ENCODE measurements around the gene OR10A6. TPM values are rescaled to one million over a fixed set of nuclear protein-coding genes. Genes with fewer than 3 reads are reported as not detected.

OR10A6 gene
- polyA plus RNA-seq, 1 of the 3 experiments (the other 2 are of a cell fraction), result not detected

DNA sequence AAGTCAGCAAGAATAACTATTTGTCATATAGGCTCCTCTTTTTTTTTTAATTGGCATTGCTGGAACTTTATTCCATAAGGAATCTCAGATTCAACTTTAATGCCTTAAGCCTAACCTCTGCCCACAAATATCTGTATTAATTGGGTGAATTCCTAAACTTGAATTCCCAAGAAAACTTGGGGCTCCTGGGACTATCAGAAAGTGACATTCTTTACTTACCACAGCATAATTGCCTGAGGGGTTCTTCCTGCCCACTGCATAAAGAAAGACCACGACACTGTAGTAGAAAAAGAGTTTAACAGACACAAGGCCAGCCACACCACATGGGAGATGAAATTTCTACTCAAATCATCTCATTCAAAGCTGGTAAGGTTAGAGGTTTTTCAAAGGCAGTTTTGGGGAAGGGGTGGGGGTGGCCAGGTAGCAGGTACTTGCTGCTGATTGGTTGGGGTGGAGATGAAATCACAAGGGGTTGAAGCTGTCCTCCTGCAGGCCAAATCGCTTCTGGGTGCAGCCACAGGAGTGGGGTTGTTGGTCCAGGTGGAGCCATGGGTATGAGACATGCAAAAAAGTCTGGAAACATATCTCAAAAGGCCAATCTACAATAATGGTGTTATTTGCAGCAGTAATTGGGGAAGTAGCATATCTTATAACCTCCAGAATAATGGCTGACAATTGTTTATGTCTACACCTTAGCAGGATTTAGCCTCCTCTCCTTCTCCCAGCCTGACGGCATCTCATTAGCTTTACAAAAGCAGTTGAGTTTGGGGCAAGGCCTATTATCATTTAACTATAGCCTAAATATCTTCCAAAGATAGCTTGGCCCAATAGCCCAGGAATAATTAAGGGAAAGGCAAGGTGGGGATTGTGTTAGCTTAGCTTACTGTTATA lies 38.9 kb upstream of the OR10A6 start:
- no peak overlapping the region for H3K4me3 ChIP-seq (ENCODE audit: low read depth in 2 of 2, low read length in 1 of 2)
- ChIA-PET CTCF (interaction anchor here (0.6 to 1.4 kb wide), 2 partner anchors 17 to 237 kb away, joined by 3 to 8 read pairs; partner anchors contain the start of gene EIF3F), POLR2A (no interaction called here)
- no peaks in the 10 kb centered on the region for H3K9me3 ChIP-seq
- no peak overlapping the region for H2AFZ ChIP-seq (ENCODE audit: low read depth)
- H3K9me2 ChIP-seq, result no peaks in the 10 kb centered on the region
- no peaks in the 10 kb centered on the region for H3K79me2 ChIP-seq (ENCODE audit: insufficient read depth)
- no peak overlapping the region for H3K4me2 ChIP-seq
- WGBS (ENCODE audit: low lambda C conversion rate), result 36% methylated on average over 3 of the region's 3 CpGs
- no peak for TF ChIP-seq ZBTB33 (IDR thresholded peaks at IDR 0.05; ENCODE audit: borderline replicate concordance, low read depth)
- TF ChIP-seq TEAD4 (IDR thresholded peaks at IDR 0.05; ENCODE audit: borderline replicate concordance, insufficient read depth), result no peak
- TF ChIP-seq MEF2A (IDR thresholded peaks at IDR 0.05; ENCODE audit: borderline replicate concordance, low read depth), result no peak
- no peak for TF ChIP-seq NFIC (IDR thresholded peaks at IDR 0.05; ENCODE audit: borderline replicate concordance)
- TF ChIP-seq TCF12 (IDR thresholded peaks at IDR 0.05), result no peak
- no peak for TF ChIP-seq RXRA (IDR thresholded peaks at IDR 0.05; ENCODE audit: borderline replicate concordance, low read depth)
- TF ChIP-seq NRF1 (IDR thresholded peaks at IDR 0.05; ENCODE audit: low read depth, low read length), result no peak
- TF ChIP-seq TAF1 (IDR thresholded peaks at IDR 0.05; ENCODE audit: borderline replicate concordance, low read depth, low read length), result no peak
- DNase-seq, result no peak
- peaks cover 4% of the 10 kb centered on the region for H3F3A ChIP-seq (replicated peaks; ENCODE audit: insufficient read depth)
- no peaks in the 10 kb centered on the region for H3K36me3 ChIP-seq (replicated peaks in 1 of 2; ENCODE audit: control insufficient read depth in 1 of 2, insufficient read depth in 2 of 2, low read length in 1 of 2)
- H3K4me1 ChIP-seq (ENCODE audit: control insufficient read depth in 1 of 2, insufficient read depth in 2 of 2, low read depth in 1 of 2, low read length in 1 of 2), result peaks cover 0 to 12% of the 10 kb centered on the region in 2 experiments; a peak in 1 of 4 replicates
- no peak overlapping the region for H3K9ac ChIP-seq
- H3K27me3 ChIP-seq (ENCODE audit: insufficient read depth), result no peaks in the 10 kb centered on the region
- no peaks in the 10 kb centered on the region for H4K20me1 ChIP-seq (ENCODE audit: insufficient read depth)
- H3K27ac ChIP-seq (ENCODE audit: low read depth in 2 of 2, low read length in 1 of 2), result no peak overlapping the region

GRCh38 chr11:7968686-7969085 lies 37.6 kb upstream of the OR10A6 start:
- Histone ChIP-seq H3K27me3 (ENCODE audit: insufficient read depth) (no peaks in the 10 kb centered on the region), H3K27ac (ENCODE audit: low read depth in 2 of 2, low read length in 1 of 2) (no peak overlapping the region), H3K4me2 (no peak overlapping the region), H2AFZ (ENCODE audit: low read depth) (no peak overlapping the region), H3K4me3 (ENCODE audit: low read depth in 2 of 2, low read length in 1 of 2) (no peak overlapping the region), H4K20me1 (ENCODE audit: insufficient read depth) (no peaks in the 10 kb centered on the region), H3K9me2 (no peaks in the 10 kb centered on the region), H3F3A (replicated peaks; ENCODE audit: insufficient read depth) (peaks cover 4% of the 10 kb centered on the region), H3K79me2 (ENCODE audit: insufficient read depth) (no peaks in the 10 kb centered on the region), H3K36me3 (replicated peaks in 1 of 2; ENCODE audit: control insufficient read depth in 1 of 2, insufficient read depth in 2 of 2, low read length in 1 of 2) (no peaks in the 10 kb centered on the region), H3K9me3 (no peaks in the 10 kb centered on the region), H3K9ac (no peak overlapping the region), H3K4me1 (ENCODE audit: control insufficient read depth in 1 of 2, insufficient read depth in 2 of 2, low read depth in 1 of 2, low read length in 1 of 2) (peaks cover 0 to 12% of the 10 kb centered on the region in 2 experiments; a peak in 1 of 4 replicates)
- CTCF ChIA-PET, result interaction anchor here (1.1 to 1.3 kb wide), 2 partner anchors 11 to 18 kb away, joined by 3 to 5 read pairs; partner anchors contain the start of gene EIF3F
- no peak for DNase-seq
- POLR2A ChIA-PET, result no interaction called here
- 15% methylated on average over 2 of the region's 2 CpGs for WGBS (ENCODE audit: low lambda C conversion rate)
- TF ChIP-seq REST (IDR thresholded peaks at IDR 0.05; ENCODE audit: low read depth, low read length) (no peak), SMC3 (IDR thresholded peaks at IDR 0.05; ENCODE audit: low read depth, low read length) (no peak), ELF1 (IDR thresholded peaks at IDR 0.05) (no peak), MEF2A (IDR thresholded peaks at IDR 0.05; ENCODE audit: borderline replicate concordance, low read depth) (no peak), CHD2 (IDR thresholded peaks at IDR 0.05; ENCODE audit: low read length, partially characterized antibody) (no peak), GATA2 (CRISPR knock-in tag; IDR thresholded peaks at IDR 0.05) (no peak), FOXM1 (IDR thresholded peaks at IDR 0.05; ENCODE audit: low read depth) (no peak), IRF3 (IDR thresholded peaks at IDR 0.05; ENCODE audit: low read depth, low read length) (no peak), RCOR1 (IDR thresholded peaks at IDR 0.05; ENCODE audit: low read length) (no peak), TCF12 (IDR thresholded peaks at IDR 0.05) (no peak), ZBTB33 (IDR thresholded peaks at IDR 0.05; ENCODE audit: borderline replicate concordance, low read depth) (no peak), NFIC (IDR thresholded peaks at IDR 0.05; ENCODE audit: borderline replicate concordance) (no peak), EZH2phosphoT487 (IDR thresholded peaks at IDR 0.05; ENCODE audit: borderline replicate concordance, low read depth) (no peak)
